Tibial artery (tissue), 4 donors: ENCODE data around the gene CALML3.

ENCODE experiments used
- DNase-seq, 2 donors: peaks; one replicate each; pipeline ENCODE4 v3.0.0-alpha.2; 2019
- H3K27ac ChIP-seq, 2 donors: fragments of 200-600 bp; sonication (generic) in 1 of 2; 1 replicate in 1 of 2; 2 replicates in 1 of 2; pipeline ENCODE4 v1.5.1; 2018 to 2019; ENCODE audit warnings: mild to moderate bottlenecking in 1 of 2
- H3K27me3 ChIP-seq, 2 donors: fragments of 200-600 bp; sonication (generic) in 1 of 2; one replicate each; pipeline versions ENCODE4 v1.5.1 to v1.6.0; 2016 to 2019
- H3K36me3 ChIP-seq, 3 donors: fragments of 200-600 bp; sonication (generic) in 2 of 3; one replicate each; pipeline ENCODE4 v1.5.1; 2016 to 2019; ENCODE audit warnings: mild to moderate bottlenecking in 2 of 3
- H3K4me1 ChIP-seq, 4 donors: fragments of 200-600 bp; sonication (generic) in 2 of 4; 1 replicate in 3 of 4; 2 replicates in 1 of 4; pipeline ENCODE4 v1.5.1; 2016 to 2019
- H3K4me3 ChIP-seq, 2 donors: fragments of 200-600 bp; sonication (generic) in 1 of 2; 1 replicate in 1 of 2; 2 replicates in 1 of 2; pipeline ENCODE4 v1.5.1; 2018 to 2019; ENCODE audit warnings: mild to moderate bottlenecking in 2 of 2
- H3K9me3 ChIP-seq, 3 donors: fragments of 200-600 bp; sonication (generic) in 1 of 3; one replicate each; pipeline ENCODE4 v1.5.1; 2016 to 2019
- CTCF ChIP-seq, 2 experiments: fragments of 200-600 bp in 1 of 2; fragments of 450-650 bp in 1 of 2; IDR thresholded peaks; one replicate each; pipeline ENCODE4 v1.5.1; 2017 to 2019; ENCODE audit warnings: antibody characterized with exemption in 2 of 2, mild to moderate bottlenecking in 1 of 2, moderate library complexity in 1 of 2
- intact Hi-C: fragments of 100-400 bp; cut with DNase I; formaldehyde crosslinking; loops from one replicate; pipeline ENCODE4 v1.15.0; 2023; ENCODE audit warnings: low total_unique reads

The CALML3 gene

DNA sequence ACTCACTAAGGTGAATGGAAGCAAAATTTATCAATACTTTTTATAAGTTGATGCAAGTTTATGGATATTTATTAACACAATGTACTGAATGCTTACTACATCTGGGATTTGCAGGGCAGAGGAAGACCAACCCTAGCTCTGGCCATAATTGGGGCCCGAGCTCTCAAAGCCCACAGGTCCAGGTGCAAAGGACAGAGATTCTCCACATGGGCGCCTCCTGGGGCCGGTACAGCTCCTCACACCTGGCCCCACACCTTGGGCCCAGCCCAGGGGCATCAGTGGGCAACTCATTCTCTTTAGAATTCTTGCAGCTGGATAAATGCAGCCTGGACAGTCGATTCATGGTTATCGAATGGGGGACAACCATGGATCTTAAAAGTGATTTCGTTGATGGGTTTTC lies 47.1 kb downstream of the CALML3 start:
- peak overlapping the region in 1 of 2 donors; percentile 31 for H3K27ac ChIP-seq
- intact Hi-C loops, result no loop called here
- TF ChIP-seq CTCF (IDR thresholded peaks at IDR 0.05), result no peak

GRCh38 chr10:5573319-5573950 lies 48.7 kb downstream of the CALML3 start:
- peak overlapping the region in 1 of 2 donors; percentile 31 for H3K27ac ChIP-seq

More for the DNA sequence above, 47.1 kb downstream of the CALML3 start:
- H3K36me3 ChIP-seq, result no peaks in the 10 kb centered on the region
- H3K27me3 ChIP-seq, result no peaks in the 10 kb centered on the region
- peaks cover 0 to 20% (median 10%) of the 10 kb centered on the region in 4 donors for H3K4me1 ChIP-seq
- H3K9me3 ChIP-seq, result no peaks in the 10 kb centered on the region
- H3K4me3 ChIP-seq, result no peak overlapping the region
- DNase-seq, result no peak

DNA sequence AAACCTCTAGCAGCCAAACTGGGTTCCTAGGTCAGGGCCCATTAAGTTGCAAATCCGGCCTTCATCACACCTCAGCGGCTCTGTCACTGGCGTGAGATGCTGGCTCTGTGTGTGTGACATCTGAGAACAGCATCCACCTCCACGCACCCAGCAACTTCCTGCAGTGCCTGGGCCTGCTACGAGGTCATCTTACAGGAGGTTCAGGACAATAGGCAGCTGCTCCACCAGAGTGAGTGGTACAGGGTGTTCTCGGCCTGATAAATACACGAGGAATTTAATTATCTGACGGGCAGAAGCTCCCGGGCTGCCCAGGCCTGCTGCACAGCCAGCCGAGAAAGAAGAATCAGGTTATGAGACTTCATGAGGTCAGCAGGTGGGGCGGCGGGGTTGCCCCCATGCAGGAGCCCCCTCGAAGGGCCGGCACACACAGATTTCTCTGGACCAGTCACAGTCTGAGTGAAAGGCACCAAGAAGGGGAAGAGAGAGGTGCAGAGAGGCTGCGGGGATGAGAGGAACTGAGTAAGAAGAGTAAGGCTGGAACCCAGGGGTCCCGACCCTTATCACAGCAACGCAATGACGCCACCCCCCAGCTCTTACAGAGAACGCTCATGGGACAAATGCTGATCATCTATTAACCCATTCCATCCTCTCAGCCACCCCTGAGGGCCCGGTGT lies 49.3 kb downstream of the CALML3 start:
- H3K27ac ChIP-seq, result no peak overlapping the region

More at GRCh38 chr10:5573319-5573950, 48.7 kb downstream of the CALML3 start:
- Histone ChIP-seq H3K27me3 (no peaks in the 10 kb centered on the region), H3K4me1 (peaks cover 0 to 20% (median 10%) of the 10 kb centered on the region in 4 donors), H3K9me3 (no peaks in the 10 kb centered on the region), H3K36me3 (no peaks in the 10 kb centered on the region), H3K4me3 (no peak overlapping the region)
- DNase-seq, result peak in 1 of 2 donors; percentile 32
- intact Hi-C loops, result no loop called here
- TF ChIP-seq CTCF (IDR thresholded peaks at IDR 0.05), result no peak

GRCh38 chr10:5574642-5575131 lies 49.9 kb downstream of the CALML3 start:
- no peak for TF ChIP-seq CTCF (IDR thresholded peaks at IDR 0.05)
- H3K4me3 ChIP-seq, result no peak overlapping the region
- H3K36me3 ChIP-seq, result no peaks in the 10 kb centered on the region
- intact Hi-C loops, result no loop called here
- H3K27ac ChIP-seq, result no peak overlapping the region
- DNase-seq, result peak in 1 of 2 donors; percentile 37
- no peaks in the 10 kb centered on the region for H3K27me3 ChIP-seq
- H3K4me1 ChIP-seq, result peaks cover 0 to 20% (median 10%) of the 10 kb centered on the region in 4 donors
- H3K9me3 ChIP-seq, result no peaks in the 10 kb centered on the region

More for the DNA sequence above, 49.3 kb downstream of the CALML3 start:
- Histone ChIP-seq H3K4me1 (peaks cover 0 to 20% (median 10%) of the 10 kb centered on the region in 4 donors), H3K27me3 (no peaks in the 10 kb centered on the region), H3K9me3 (no peaks in the 10 kb centered on the region), H3K36me3 (no peaks in the 10 kb centered on the region), H3K4me3 (no peak overlapping the region)
- DNase-seq, result peak in 1 of 2 donors; percentile 55
- intact Hi-C loops, result no loop called here
- no peak for TF ChIP-seq CTCF (IDR thresholded peaks at IDR 0.05)

DNA sequence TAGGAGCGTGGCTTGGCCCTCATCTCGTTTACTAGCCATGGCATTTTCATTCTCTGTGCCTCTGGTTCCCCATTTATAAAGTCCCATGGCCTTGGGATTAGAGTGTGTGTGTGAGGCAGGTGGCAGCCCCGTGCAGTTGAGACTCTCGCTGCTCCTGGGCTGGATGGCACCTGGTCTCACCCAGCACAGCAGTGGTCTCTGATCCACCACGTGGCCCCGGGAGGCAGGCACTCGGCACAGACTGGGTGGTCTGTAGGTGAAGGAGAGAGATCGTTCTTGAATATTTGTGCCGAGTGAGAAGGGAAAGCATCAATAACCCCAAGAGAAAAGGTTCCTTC lies 50.4 kb downstream of the CALML3 start:
- Histone ChIP-seq H3K27ac (no peak overlapping the region), H3K4me1 (peaks cover 0 to 20% (median 10%) of the 10 kb centered on the region in 4 donors), H3K27me3 (no peaks in the 10 kb centered on the region), H3K9me3 (no peaks in the 10 kb centered on the region), H3K36me3 (no peaks in the 10 kb centered on the region), H3K4me3 (no peak overlapping the region)
- TF ChIP-seq CTCF (IDR thresholded peaks at IDR 0.05), result no peak
- intact Hi-C loops, result no loop called here
- peak in 1 of 2 donors; percentile 35 for DNase-seq
